HG02610 (cell line): Measurements from ENCODE around the gene PRAMEF2.
"Not testable (repeated sequence)": the region's sequence is repeated elsewhere in the genome, so short reads cannot be mapped to it uniquely, and the experiment has no call there.

Source experiments
- ATAC-seq: cut with Tn5 transposase; IDR thresholded peaks from one replicate; pipeline ENCODE4 v1.9.1; 2021; ENCODE audit warnings: mild to moderate bottlenecking, moderate library complexity; ENCODE audit not compliant: unreplicated experiment

The PRAMEF2 gene

GRCh38 chr1:12856786-12857185 is at the start of gene PRAMEF2:
PRAMEF2 (plus strand) TSS chr1:12857086; CDS start chr1:12859010, 1,924 bp downstream.
- ATAC-seq = not testable (repeated sequence)

DNA sequence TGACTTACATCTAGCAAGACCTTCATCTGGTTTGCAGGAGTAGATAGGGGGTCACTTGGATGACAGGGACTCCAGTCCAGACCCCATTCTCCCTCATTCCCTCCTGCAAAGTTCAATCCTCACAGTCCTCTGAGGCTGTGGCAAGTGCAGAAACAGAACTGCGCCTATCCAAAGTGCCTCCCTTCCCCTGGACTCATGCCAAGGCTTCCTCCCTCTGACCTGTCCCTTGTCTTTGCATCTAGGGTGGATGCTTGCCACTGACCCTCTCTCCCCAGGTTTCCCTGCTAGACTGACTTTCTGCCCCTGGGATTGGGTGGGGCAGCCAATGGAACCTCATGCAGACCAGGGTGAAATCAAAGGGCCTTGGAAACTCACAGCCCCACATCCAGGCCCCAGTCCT is 47.0 kb upstream of the PRAMEF2 start:
- no peak for ATAC-seq

DNA sequence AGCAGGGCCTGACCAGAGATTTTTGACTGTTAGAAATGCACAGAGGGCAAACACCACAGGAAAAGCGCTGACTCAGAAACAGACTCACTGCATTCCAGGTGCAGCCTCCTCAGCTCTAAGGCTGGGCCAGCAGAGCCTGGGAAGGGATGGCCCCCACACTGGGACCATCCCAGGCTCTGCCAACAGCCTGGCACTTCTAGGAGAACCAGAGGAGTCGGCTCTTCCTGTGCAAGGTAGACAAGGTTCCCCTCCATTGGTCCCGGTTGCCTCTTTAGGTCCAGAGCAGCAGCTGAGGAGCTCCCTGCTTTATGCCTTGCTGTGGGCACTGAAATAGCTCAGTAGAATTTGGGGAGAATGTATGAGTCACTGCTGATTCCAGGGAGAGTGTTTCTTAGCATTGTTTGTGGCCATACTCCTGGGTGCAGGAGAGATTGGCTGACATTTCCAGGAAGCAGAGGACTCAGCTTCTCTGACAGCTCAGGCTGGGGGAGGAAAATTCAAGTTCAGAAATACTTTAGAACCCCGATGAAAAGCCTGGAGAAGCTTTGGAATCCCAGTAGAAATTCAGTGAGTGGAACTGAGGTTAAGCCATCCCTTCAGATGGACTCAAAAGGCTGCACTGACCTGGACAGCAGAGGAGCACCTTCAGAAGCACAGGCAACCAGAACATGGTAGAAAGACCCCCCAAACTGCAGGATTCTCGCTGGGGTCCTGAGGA is 46.0 kb upstream of the PRAMEF2 start:
- no peak for ATAC-seq

GRCh38 chr1:12811409-12811784 is 45.5 kb upstream of the PRAMEF2 start:
- ATAC-seq = no peak

- not testable (repeated sequence) for ATAC-seq
Measured at GRCh38 chr1:12819061-12819460, 37.8 kb upstream of the PRAMEF2 start.

DNA sequence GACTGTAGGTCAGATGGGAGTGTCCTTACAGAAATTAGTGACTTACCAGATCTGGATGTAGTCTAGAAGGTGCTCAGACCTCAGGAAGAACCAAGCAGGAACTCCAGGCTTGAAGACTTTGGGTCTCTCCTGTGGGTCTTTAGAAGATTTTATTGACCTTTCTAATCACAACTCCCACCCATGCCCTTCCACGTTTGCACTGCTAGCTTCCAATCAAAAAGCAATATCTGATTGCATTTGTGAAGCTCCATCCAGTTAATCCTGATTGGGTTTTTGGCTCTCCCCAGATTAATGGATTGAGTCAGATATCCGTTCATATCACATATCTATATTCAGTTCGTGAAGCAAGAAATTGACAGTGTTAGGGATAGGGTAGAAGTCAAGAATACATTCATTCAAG is 25.6 kb upstream of the PRAMEF2 start, which contains the start of gene PRAMEF11:
PRAMEF11 (minus strand) TSS at position 101 of the 400 bp plus-strand sequence. CDS start 2,621 bp downstream, outside the sequence.
- ATAC-seq = not testable (repeated sequence)

GRCh38 chr1:12833251-12833650 is 23.6 kb upstream of the PRAMEF2 start:
- ATAC-seq = not testable (repeated sequence)

GRCh38 chr1:12848620-12849019 is 8.3 kb upstream of the PRAMEF2 start, which contains the start of gene HNRNPCL1:
HNRNPCL1 (minus strand) TSS chr1:12848720; CDS start chr1:12848289, 431 bp downstream.
- ATAC-seq = not testable (repeated sequence)

GRCh38 chr1:12851779-12852178 is 5.1 kb upstream of the PRAMEF2 start:
- no peak for ATAC-seq

DNA sequence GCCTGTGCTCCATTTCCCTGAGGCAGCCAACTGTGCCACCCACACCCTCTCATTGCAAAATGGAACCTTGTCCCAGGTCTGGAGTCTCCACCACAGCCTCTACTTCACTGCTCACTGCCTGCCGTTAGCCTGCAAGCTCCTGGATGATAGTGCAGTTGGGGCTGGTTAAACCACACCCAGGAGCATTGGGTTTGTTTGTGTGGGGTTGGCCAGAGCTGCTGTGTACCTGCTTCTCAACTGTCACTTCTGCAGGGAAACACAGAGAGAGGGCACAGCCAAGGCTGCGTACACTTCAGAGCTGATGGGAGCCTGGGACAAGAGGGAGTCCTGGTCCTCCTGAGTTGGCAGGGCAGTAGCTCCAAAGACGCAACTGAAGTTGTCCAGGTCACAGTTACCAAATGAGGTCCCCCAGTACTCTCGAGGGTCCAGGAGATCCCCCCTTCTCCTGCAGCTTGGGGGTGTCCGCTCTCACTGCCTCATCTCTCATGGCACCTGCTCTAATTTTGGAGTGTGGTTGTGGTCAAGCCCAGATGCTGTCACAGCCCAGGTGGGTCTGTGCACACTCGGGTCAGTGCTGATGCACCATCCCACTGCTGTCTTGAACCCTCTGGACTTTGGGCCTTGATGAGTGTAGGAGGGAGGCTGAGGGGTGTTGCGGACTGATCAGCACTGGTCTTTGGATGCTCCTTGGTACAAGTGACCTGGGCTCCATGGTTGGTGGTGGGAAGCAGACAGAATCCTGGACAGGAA is 6.4 kb downstream of the PRAMEF2 start:
- ATAC-seq = not testable (repeated sequence)

DNA sequence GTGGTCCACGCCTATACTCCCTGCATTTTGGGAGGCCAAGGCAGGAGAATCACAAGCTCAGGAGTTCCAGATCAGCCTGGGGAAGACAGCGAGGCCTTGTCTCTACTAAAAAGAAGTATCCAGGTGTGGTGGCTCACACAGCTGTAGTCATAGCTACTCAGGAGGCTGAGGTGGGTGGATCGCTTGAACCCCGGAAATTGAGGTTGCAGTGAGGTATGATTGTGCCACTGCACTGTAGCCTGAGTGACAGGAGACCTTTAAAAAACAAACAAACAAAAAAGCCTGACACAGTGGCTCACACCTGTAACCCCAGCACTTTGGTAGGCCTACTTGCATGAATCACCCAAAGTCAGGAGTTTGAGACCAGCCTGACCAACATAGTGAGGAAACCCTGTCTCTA is 21.6 kb downstream of the PRAMEF2 start:
- ATAC-seq = not testable (repeated sequence)

GRCh38 chr1:12886101-12886500 is 29.2 kb downstream of the PRAMEF2 start, which contains the start of gene PRAMEF4:
PRAMEF4 (minus strand) TSS chr1:12886201; CDS start chr1:12883394, 2,807 bp downstream.
- ATAC-seq = not testable (repeated sequence)

DNA sequence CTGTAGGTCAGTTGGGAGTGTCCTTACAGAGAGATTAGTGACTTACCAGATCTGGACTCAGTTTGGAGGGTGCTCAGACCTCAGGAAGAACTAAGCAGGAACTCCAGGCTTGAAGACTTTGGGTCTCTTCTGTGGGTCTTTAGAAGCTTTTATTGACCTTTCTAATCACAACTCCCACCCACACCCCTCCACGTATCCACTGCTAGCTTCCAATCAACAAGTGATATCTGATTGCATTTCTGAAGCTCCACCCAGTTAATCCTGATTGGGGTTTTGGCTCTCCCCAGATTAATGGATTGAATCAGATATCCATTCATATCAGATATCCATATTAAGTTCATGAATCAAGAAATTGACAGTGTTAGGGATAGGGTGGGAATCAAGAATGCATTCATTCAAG is 41.3 kb downstream of the PRAMEF2 start, which contains the start of gene PRAMEF10:
PRAMEF10 (minus strand) TSS at position 101 of the 400 bp plus-strand sequence. CDS start 2,423 bp downstream, outside the sequence.
- not testable (repeated sequence) for ATAC-seq

GRCh38 chr1:12899186-12899585 is 42.3 kb downstream of the PRAMEF2 start:
- ATAC-seq = not testable (repeated sequence)

DNA sequence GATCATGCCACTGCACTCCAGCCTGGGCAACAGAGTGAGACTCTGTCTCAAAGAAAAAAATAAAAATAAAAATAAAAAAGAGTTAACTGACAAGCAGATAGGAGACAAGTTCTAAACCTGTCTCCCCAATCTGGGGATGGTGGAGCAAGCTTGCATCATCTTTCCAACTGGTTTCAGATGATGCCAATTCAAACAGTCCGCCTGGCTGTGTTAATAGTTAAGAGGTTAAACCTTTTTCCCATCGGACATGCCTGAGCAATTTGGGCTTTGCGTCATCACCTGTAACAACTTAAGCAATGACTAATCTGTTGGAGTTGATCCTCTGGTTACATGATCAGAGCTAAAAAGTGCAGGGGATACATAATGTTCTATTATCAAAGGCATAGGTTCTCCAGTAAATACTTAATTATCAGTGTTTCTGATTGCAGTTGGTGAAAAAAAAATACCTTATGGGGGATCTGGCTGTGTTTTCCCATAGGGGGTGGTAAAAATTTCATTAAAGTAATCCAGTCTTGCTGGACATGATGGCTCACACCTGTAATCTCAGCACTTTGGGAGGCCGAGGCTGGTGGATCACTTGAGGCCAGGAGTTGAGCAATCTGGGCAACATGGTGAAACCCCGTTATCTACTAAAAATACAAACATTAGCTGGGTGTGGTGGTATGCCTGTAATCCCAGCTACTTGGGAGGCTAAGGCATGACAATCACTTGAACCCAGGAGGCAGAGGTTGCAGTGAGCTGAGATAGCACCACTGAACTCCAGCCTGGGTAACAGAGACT is 47.1 kb downstream of the PRAMEF2 start:
- ATAC-seq = not testable (repeated sequence)
